SH-SY5Y (cell line): ENCODE results near the gene WFDC1.

Experiments
- GATA2 ChIP-seq: IDR thresholded peaks from 2 replicates; pipeline ENCODE4 v1.6.1; 2011; ENCODE audit warnings: mild to moderate bottlenecking, low read depth, low read length
- GATA3 ChIP-seq: IDR thresholded peaks from 2 replicates; pipeline ENCODE4 v1.6.1; 2011; ENCODE audit warnings: low read depth, mild to moderate bottlenecking, low read length, moderate library complexity

GRCh38 chr16:84378099-84378498 lies 83.4 kb downstream of the WFDC1 start:
- TF ChIP-seq GATA2 (no peak), GATA3 (no peak)
